WI38 (cell line): ENCODE measurements around the gene PGPEP1.

Experiments
- H3K4me3 ChIP-seq: 2 replicates; pipeline ENCODE4 v1.5.1; 2011; ENCODE audit warnings: low read depth, mild to moderate bottlenecking, control low read depth, low read length
- CTCF ChIP-seq: IDR thresholded peaks from 2 replicates; pipeline ENCODE4 v1.5.1; 2012; ENCODE audit warnings: low read depth, mild to moderate bottlenecking, control low read depth, low read length

PGPEP1 gene

DNA sequence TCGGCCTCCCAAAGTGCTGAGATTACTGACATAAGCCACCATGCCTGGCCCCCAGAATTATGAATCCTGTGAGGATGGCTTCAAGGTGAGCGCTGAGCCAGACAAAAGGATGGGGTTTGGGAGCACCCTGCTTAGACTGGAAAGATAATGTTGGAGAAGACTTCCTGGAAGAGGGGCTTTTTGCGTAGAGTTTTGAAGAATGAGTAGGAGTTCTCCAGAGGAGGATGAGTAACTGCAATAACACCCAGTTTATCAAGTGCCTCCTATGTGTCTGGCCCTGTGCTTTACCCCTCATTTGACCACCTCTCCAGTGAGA is 44.9 kb downstream of the PGPEP1 start:
- H3K4me3 ChIP-seq: no peak overlapping the region

GRCh38 chr19:18385675-18386542 is 45.5 kb downstream of the PGPEP1 start, which contains the start of gene GDF15:
Gene GDF15 (plus strand): TSS chr19:18386158. CDS start chr19:18386190, 32 bp downstream.
- peak within 1 kb of the TSS; percentile 74 for H3K4me3 ChIP-seq
- peak; percentile 77 for TF ChIP-seq CTCF

More for the DNA sequence above, 44.9 kb downstream of the PGPEP1 start:
- TF ChIP-seq CTCF: no peak

DNA sequence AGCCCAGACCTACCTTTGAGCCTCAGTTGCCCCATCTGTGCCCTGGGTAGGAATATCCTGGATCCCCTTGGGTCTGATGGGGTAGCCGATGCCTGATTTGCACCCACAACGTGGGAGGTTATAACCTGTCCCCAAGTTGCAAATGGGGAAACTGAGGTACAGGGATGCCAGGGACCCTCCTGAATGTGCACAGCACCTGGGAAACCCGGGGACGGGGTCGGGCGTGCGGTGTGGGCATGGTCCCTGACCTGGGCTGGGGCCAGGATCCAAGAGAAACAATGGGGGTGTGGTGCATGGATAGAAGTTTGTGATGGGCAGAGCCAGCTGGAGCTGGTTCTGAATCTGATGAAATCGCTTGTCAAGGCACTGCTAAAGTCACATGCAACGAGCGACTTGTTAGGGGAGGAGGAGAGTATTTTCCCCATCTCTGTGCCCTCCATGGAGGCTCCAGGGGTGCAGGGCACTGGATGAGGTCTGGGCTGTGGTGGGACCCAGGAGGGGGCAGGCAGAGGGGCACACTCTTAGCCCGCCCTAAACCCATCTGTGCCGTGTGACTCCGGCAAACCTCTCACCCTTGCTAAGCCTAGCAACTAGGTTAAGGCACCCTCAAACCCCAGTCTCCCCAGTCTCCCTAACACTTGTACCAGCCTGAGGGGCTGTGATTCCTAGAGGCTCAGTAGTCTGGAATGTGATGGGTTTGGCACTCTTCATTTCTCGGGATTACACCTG is 46.3 kb downstream of the PGPEP1 start:
- no peak for TF ChIP-seq CTCF
- H3K4me3 ChIP-seq: peak overlapping the region; percentile 74

DNA sequence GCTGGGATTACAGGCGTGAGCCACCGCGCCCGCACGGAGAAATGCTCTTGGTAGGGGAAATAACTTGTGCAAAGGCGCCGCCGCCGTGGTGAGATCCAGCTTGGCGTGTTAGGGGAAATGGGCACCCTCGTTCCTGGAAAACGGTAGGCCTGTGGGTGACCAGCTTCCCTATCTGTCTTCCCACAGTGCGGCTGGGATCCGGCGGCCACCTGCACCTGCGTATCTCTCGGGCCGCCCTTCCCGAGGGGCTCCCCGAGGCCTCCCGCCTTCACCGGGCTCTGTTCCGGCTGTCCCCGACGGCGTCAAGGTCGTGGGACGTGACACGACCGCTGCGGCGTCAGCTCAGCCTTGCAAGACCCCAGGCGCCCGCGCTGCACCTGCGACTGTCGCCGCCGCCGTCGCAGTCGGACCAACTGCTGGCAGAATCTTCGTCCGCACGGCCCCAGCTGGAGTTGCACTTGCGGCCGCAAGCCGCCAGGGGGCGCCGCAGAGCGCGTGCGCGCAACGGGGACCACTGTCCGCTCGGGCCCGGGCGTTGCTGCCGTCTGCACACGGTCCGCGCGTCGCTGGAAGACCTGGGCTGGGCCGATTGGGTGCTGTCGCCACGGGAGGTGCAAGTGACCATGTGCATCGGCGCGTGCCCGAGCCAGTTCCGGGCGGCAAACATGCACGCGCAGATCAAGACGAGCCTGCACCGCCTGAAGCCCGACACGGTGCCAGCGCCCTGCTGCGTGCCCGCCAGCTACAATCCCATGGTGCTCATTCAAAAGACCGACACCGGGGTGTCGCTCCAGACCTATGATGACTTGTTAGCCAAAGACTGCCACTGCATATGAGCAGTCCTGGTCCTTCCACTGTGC is 47.9 kb downstream of the PGPEP1 start:
- TF ChIP-seq CTCF: peak; percentile 91
- H3K4me3 ChIP-seq: peak overlapping the region; percentile 74

DNA sequence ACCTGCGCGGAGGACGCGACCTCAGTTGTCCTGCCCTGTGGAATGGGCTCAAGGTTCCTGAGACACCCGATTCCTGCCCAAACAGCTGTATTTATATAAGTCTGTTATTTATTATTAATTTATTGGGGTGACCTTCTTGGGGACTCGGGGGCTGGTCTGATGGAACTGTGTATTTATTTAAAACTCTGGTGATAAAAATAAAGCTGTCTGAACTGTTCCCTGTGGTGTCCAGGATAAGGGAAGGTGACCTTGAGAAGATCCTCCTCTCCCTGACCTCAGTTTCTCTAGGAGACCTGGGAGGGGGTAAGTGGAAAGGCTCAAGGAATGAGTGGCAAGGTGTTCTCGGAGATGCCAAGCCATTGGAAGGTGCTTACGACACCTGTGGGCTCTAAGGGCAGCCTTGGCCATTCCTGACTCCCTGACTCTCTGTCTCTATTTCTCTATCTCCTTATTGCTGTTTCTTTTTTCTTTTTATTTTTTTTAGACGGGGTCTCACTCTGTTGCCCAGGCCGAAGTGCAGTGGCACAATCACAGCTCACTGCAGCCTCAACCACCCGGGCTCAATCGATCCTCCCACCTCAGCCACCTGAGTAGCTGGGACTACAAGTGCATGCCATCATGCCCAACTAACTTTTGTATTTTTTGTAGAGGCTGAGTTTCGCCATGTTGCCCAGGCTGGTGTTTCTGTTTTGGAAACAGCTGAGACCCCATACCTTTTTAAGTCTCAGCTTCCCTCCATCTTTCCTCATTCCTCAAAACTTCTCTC is 48.7 kb downstream of the PGPEP1 start:
- no peak for TF ChIP-seq CTCF
- peak overlapping the region; percentile 74 for H3K4me3 ChIP-seq

DNA sequence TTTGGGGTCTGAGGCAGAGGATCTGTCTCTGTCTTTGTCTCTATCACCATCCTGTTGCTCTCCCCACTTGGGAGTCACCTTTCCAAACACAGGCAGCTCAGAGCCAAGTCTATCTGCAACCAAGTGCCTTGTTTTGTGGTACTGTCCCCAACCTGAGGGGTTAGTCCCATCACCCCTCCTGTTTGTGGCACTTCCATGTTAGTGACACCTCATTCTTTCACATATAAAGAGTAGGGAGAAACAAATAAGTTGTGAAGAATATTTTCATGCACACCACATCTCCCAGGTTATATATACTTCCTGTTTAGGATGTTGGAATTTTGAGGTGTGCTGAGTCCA is 49.3 kb downstream of the PGPEP1 start:
- H3K4me3 ChIP-seq: no peak overlapping the region
- no peak for TF ChIP-seq CTCF
